Vagina (tissue), 2 donors: ENCODE results near the gene CCDC158. TPM values are rescaled to one million over a fixed set of nuclear protein-coding genes. Genes with fewer than 3 reads are reported as not detected.

Experiments
- DNase-seq, 2 donors: peaks; one replicate each; pipeline ENCODE4 v3.0.0-alpha.2; 2017; ENCODE audit errors: extremely low spot score in 2 of 2
- H3K27ac ChIP-seq: fragments of 200-600 bp; sonication (generic); one replicate; pipeline ENCODE4 v1.5.1; 2019
- H3K27me3 ChIP-seq: fragments of 200-600 bp; sonication (generic); one replicate; pipeline ENCODE4 v1.5.1; 2019
- H3K36me3 ChIP-seq, 2 donors: fragments of 200-600 bp; sonication (generic); one replicate each; pipeline ENCODE4 v1.5.1; 2017 to 2019
- H3K4me1 ChIP-seq: fragments of 200-600 bp; sonication (generic); one replicate; pipeline ENCODE4 v1.5.1; 2019
- H3K4me3 ChIP-seq, 2 donors: fragments of 200-600 bp; sonication (generic); 1 replicate in 1 of 2; 2 replicates in 1 of 2; pipeline ENCODE4 v1.5.1; 2016 to 2019
- H3K9me3 ChIP-seq: fragments of 200-600 bp; sonication (generic); one replicate; pipeline ENCODE4 v1.5.1; 2019
- CTCF ChIP-seq, 3 experiments: fragments of 450-650 bp in 2 of 3; fragments of 200-600 bp in 1 of 3; sonication (generic) in 1 of 3; IDR thresholded peaks; one replicate each; pipeline ENCODE4 v1.5.1; 2017 to 2019; ENCODE audit warnings: antibody characterized with exemption in 3 of 3, mild to moderate bottlenecking in 2 of 3, moderate library complexity in 2 of 3
- POLR2A ChIP-seq, 2 donors: fragments of 450-650 bp; IDR thresholded peaks; one replicate each; pipeline ENCODE4 v1.6.1; 2017; ENCODE audit warnings: antibody characterized with exemption in 2 of 2, mild to moderate bottlenecking in 2 of 2, moderate library complexity in 2 of 2
- POLR2AphosphoS5 ChIP-seq, 2 donors: sonication (generic); formaldehyde crosslinking; IDR thresholded peaks; one replicate each; pipeline ENCODE4 v1.9.0; 2017; ENCODE audit warnings: antibody characterized with exemption in 2 of 2, mild to moderate bottlenecking in 2 of 2, low read depth in 1 of 2; ENCODE audit not compliant: insufficient read depth in 1 of 2
- intact Hi-C: fragments of 100-400 bp; cut with DNase I; formaldehyde crosslinking; loops from one replicate; pipeline ENCODE4 v1.15.1; 2023
- total RNA-seq: library from RNA; depleted of rRNA; stranded (reverse); fragments of >200 nt; gene quantifications from one replicate; pipeline ENCODE4 v1.2.3, GENCODE V29; 2016

Gene CCDC158
- total RNA-seq, 1 donor from 2014 or later, result not detected

- TF ChIP-seq POLR2A (IDR thresholded peaks at IDR 0.05) (no peak), POLR2AphosphoS5 (IDR thresholded peaks at IDR 0.05; ENCODE audit: insufficient read depth in 1 of 2, low read depth in 1 of 2) (no peak), CTCF (IDR thresholded peaks at IDR 0.05) (no peak)
- Histone ChIP-seq H3K27me3 (no peaks in the 10 kb centered on the region), H3K4me3 (no peak overlapping the region), H3K27ac (no peak overlapping the region), H3K4me1 (no peaks in the 10 kb centered on the region), H3K36me3 (no peaks in the 10 kb centered on the region), H3K9me3 (no peaks in the 10 kb centered on the region)
- DNase-seq, result no peak
- intact Hi-C loops, result no loop called here
These were observed 78.8 kb downstream of the CCDC158 start for GRCh38 chr4:76342191-76342590.

DNA sequence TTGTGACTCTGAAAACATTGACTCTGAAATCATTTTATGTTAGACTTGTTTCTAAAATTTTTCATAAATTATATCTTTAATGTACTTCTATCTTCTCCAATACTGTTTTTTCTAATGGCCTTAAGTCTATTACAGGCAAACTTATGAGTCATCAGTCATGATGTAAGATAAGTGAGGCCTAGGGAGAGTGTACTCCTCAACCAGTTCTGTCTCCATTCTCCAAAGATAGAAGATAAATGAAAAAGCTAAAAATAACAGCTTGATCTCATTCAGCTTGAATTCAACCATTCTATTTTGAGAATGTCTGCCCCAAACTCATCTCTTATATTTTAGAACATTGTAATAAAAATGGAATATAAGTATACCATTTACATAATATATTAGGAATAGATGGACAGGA is 79.9 kb downstream of the CCDC158 start:
- no peak overlapping the region for H3K27ac ChIP-seq

DNA sequence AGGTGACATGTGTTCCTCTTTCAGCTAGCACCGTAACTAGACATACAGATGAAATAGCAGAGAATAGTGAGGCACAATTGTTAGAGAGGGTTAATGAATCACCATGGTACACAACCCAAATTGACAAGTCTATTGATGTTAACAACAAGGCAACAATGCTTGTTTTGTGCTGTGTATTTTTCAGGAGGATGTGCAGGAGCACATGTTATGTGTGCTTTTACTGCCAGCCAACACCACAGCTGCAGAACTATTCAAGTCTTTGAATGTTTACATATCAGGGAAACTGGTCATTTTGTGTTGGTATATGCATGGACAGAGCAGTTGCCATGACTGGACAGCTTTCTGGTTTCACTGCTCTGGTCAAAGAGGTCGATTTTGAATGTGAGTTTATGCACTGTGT is 81.6 kb downstream of the CCDC158 start:
- H3K9me3 ChIP-seq, result no peaks in the 10 kb centered on the region
- no peak overlapping the region for H3K27ac ChIP-seq
- no peak overlapping the region for H3K4me3 ChIP-seq
- DNase-seq, result no peak
- no peaks in the 10 kb centered on the region for H3K36me3 ChIP-seq
- TF ChIP-seq POLR2A (IDR thresholded peaks at IDR 0.05), result no peak
- TF ChIP-seq CTCF (IDR thresholded peaks at IDR 0.05), result no peak
- TF ChIP-seq POLR2AphosphoS5 (IDR thresholded peaks at IDR 0.05; ENCODE audit: insufficient read depth in 1 of 2, low read depth in 1 of 2), result no peak
- H3K27me3 ChIP-seq, result no peaks in the 10 kb centered on the region
- intact Hi-C loops, result no loop called here
- no peaks in the 10 kb centered on the region for H3K4me1 ChIP-seq

More for the DNA sequence above, 79.9 kb downstream of the CCDC158 start:
- H3K36me3 ChIP-seq, result no peaks in the 10 kb centered on the region
- H3K27me3 ChIP-seq, result no peaks in the 10 kb centered on the region
- no peak for DNase-seq
- no peaks in the 10 kb centered on the region for H3K4me1 ChIP-seq
- intact Hi-C loops, result no loop called here
- no peak for TF ChIP-seq POLR2AphosphoS5 (IDR thresholded peaks at IDR 0.05; ENCODE audit: insufficient read depth in 1 of 2, low read depth in 1 of 2)
- TF ChIP-seq POLR2A (IDR thresholded peaks at IDR 0.05), result no peak
- TF ChIP-seq CTCF (IDR thresholded peaks at IDR 0.05), result no peak
- no peak overlapping the region for H3K4me3 ChIP-seq
- H3K9me3 ChIP-seq, result no peaks in the 10 kb centered on the region

DNA sequence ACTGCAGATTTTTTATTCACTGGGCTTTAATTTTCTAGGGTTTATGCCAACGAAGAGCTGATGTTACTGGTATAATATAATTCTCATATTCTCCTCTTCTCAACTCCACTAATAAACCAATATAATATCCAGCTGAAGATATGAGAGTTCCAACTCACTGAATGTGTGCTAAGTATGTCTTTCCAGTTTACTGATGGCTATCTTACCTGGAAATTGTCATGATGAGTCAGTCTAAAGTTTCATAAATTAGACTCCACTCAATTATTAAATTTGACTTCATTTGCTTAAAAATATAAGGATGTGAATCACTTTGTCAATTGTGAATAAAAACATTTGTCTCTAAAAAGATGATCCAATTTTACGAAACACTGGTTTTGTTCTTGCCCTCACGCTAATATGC is 86.1 kb downstream of the CCDC158 start:
- intact Hi-C loops, result no loop called here
- no peaks in the 10 kb centered on the region for H3K27me3 ChIP-seq
- H3K4me1 ChIP-seq, result no peaks in the 10 kb centered on the region
- no peak overlapping the region for H3K4me3 ChIP-seq
- TF ChIP-seq CTCF (IDR thresholded peaks at IDR 0.05) (no peak), POLR2AphosphoS5 (IDR thresholded peaks at IDR 0.05; ENCODE audit: insufficient read depth in 1 of 2, low read depth in 1 of 2) (no peak), POLR2A (IDR thresholded peaks at IDR 0.05) (no peak)
- no peak for DNase-seq
- H3K27ac ChIP-seq, result no peak overlapping the region
- no peaks in the 10 kb centered on the region for H3K36me3 ChIP-seq
- no peaks in the 10 kb centered on the region for H3K9me3 ChIP-seq

GRCh38 chr4:76326515-76326914 is 94.4 kb downstream of the CCDC158 start:
- H3K36me3 ChIP-seq, result no peaks in the 10 kb centered on the region
- no peak for TF ChIP-seq POLR2AphosphoS5 (IDR thresholded peaks at IDR 0.05; ENCODE audit: insufficient read depth in 1 of 2, low read depth in 1 of 2)
- peaks cover 8% of the 10 kb centered on the region for H3K9me3 ChIP-seq
- H3K4me1 ChIP-seq, result no peaks in the 10 kb centered on the region
- no peak for DNase-seq
- no peaks in the 10 kb centered on the region for H3K27me3 ChIP-seq
- H3K27ac ChIP-seq, result no peak overlapping the region
- no peak overlapping the region for H3K4me3 ChIP-seq
- intact Hi-C loops, result no loop called here

- H3K27me3 ChIP-seq, result no peaks in the 10 kb centered on the region
These were observed 95.9 kb downstream of the CCDC158 start for GRCh38 chr4:76325072-76325471.

More at GRCh38 chr4:76325072-76325471, 95.9 kb downstream of the CCDC158 start:
- TF ChIP-seq POLR2A (IDR thresholded peaks at IDR 0.05) (no peak), POLR2AphosphoS5 (IDR thresholded peaks at IDR 0.05; ENCODE audit: insufficient read depth in 1 of 2, low read depth in 1 of 2) (no peak), CTCF (IDR thresholded peaks at IDR 0.05) (no peak)
- Histone ChIP-seq H3K4me1 (no peaks in the 10 kb centered on the region), H3K9me3 (peaks cover 8% of the 10 kb centered on the region), H3K36me3 (no peaks in the 10 kb centered on the region), H3K4me3 (no peak overlapping the region), H3K27ac (no peak overlapping the region)
- intact Hi-C loops, result no loop called here
- DNase-seq, result no peak
